ENCODE data around the gene P2RX5.
A peak's percentile ranks its signal among the peaks of the same experiment; 100 is the strongest.

Gene P2RX5

GRCh38 chr17:3697103-3697476 is 1.1 kb upstream of the P2RX5 start:
- no peak overlapping the region for H3K4me3 ChIP-seq (ENCODE audit: low read length)
- TF ChIP-seq, protein P1, sequence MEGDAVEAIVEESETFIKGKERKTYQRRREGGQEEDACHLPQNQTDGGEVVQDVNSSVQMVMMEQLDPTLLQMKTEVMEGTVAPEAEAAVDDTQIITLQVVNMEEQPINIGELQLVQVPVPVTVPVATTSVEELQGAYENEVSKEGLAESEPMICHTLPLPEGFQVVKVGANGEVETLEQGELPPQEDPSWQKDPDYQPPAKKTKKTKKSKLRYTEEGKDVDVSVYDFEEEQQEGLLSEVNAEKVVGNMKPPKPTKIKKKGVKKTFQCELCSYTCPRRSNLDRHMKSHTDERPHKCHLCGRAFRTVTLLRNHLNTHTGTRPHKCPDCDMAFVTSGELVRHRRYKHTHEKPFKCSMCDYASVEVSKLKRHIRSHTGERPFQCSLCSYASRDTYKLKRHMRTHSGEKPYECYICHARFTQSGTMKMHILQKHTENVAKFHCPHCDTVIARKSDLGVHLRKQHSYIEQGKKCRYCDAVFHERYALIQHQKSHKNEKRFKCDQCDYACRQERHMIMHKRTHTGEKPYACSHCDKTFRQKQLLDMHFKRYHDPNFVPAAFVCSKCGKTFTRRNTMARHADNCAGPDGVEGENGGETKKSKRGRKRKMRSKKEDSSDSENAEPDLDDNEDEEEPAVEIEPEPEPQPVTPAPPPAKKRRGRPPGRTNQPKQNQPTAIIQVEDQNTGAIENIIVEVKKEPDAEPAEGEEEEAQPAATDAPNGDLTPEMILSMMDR (IDR thresholded peaks at IDR 0.05; ENCODE audit: insufficient read depth, low read depth, low read length, missing control alignments) = no peak
- no peak for DNase-seq (ENCODE audit: low read depth)

- TF ChIP-seq, protein P1 (IDR thresholded peaks at IDR 0.05; ENCODE audit: insufficient read depth, low read depth, low read length, missing control alignments) = no peak
- H3K4me3 ChIP-seq (ENCODE audit: low read length) = peak overlapping the region; percentile 37
- no peak for DNase-seq (ENCODE audit: low read depth)
Measured at GRCh38 chr17:3695129-3695722, 729 bp downstream of the P2RX5 start.

DNA sequence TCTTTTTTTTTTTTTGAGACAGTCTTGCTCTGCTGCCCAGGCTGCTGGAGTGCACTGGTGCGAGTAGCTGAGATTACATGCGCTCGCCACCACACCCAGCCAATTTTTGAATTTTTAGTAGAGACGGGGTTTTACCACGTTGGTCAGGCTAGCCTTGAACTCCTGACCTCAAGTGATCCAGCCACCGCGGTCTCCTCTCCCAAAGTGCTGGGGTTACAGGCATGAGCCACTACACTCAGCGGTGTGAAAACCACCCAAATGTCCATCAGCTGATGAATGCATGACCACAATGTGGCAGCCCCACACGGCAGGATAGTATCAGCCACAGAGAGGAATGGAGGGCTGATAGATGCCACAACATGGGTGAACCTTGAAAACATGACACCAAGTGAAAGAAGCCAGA is 2.1 kb downstream of the P2RX5 start:
- TF ChIP-seq, protein P1 (IDR thresholded peaks at IDR 0.05; ENCODE audit: insufficient read depth, low read depth, low read length, missing control alignments) = no peak
- no peak overlapping the region for H3K4me3 ChIP-seq (ENCODE audit: low read length)
- no peak for DNase-seq (ENCODE audit: low read depth)

- DNase-seq (ENCODE audit: low read depth) = no peak
- H3K4me3 ChIP-seq (ENCODE audit: low read length) = no peak overlapping the region
- TF ChIP-seq, protein P1 (IDR thresholded peaks at IDR 0.05; ENCODE audit: insufficient read depth, low read depth, low read length, missing control alignments) = no peak
Measured at GRCh38 chr17:3693141-3693540, 2.8 kb downstream of the P2RX5 start.

DNA sequence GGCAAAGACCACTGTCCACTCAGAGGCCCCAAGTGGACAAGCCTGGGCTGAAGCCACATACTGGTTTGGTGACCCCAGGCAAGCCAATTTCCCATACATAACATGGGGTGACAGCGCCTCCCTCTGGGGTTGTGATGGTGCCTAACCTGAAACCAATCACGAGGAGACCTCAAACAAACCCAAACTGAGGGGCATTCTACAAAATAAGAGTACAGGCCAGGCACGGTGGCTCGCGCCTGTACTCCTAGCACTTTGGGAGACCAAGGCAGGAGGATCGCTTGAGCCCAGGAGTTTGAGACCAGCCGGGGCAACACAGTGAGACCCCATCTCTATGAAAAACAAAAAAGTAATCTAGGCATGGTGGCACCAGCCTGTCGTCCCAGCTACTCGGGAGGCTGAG is 3.6 kb downstream of the P2RX5 start:
- TF ChIP-seq, protein P1 (IDR thresholded peaks at IDR 0.05; ENCODE audit: insufficient read depth, low read depth, low read length, missing control alignments) = no peak
- H3K4me3 ChIP-seq (ENCODE audit: low read length) = no peak overlapping the region
- DNase-seq (ENCODE audit: low read depth) = no peak

- no peak for DNase-seq (ENCODE audit: low read depth)
- TF ChIP-seq, protein P1 (IDR thresholded peaks at IDR 0.05; ENCODE audit: insufficient read depth, low read depth, low read length, missing control alignments) = no peak
- H3K4me3 ChIP-seq (ENCODE audit: low read length) = no peak overlapping the region
Measured at GRCh38 chr17:3691617-3692067, 4.3 kb downstream of the P2RX5 start.

GRCh38 chr17:3690094-3690715 is 5.8 kb downstream of the P2RX5 start:
- DNase-seq (ENCODE audit: low read depth) = no peak
- no peak overlapping the region for H3K4me3 ChIP-seq (ENCODE audit: low read length)
- TF ChIP-seq, protein P1 (IDR thresholded peaks at IDR 0.05; ENCODE audit: insufficient read depth, low read depth, low read length, missing control alignments) = no peak
